Rectal smooth muscle tissue (tissue), 1 donor: Measurements from ENCODE around the gene HSPA13.
"Not testable (repeated sequence)": the region's sequence is repeated elsewhere in the genome, so short reads cannot be mapped to it uniquely, and the experiment has no call there.

Experiments
- H3K27ac ChIP-seq: one replicate; pipeline ENCODE4 v1.7.0; 2013; ENCODE audit warnings: low read depth, low read length, inconsistent platforms
- H3K27me3 ChIP-seq: one replicate; pipeline ENCODE4 v1.7.0; 2013; ENCODE audit warnings: low read length; ENCODE audit not compliant: control insufficient read depth, insufficient read depth
- H3K36me3 ChIP-seq: one replicate; pipeline ENCODE4 v1.7.0; 2013; ENCODE audit warnings: low read length; ENCODE audit not compliant: control insufficient read depth, insufficient read depth
- H3K4me1 ChIP-seq: one replicate; pipeline ENCODE4 v1.7.0; 2013; ENCODE audit warnings: low read length; ENCODE audit not compliant: control insufficient read depth, insufficient read depth
- H3K4me3 ChIP-seq: one replicate; pipeline ENCODE4 v1.7.0; 2013; ENCODE audit warnings: low read length
- H3K9ac ChIP-seq: one replicate; pipeline ENCODE4 v1.7.0; 2013; ENCODE audit warnings: low read length

The HSPA13 gene

GRCh38 chr21:14366998-14367397, 15.9 kb downstream of the HSPA13 start:
- H3K27me3 ChIP-seq: no peaks in the 10 kb centered on the region
- no peak overlapping the region for H3K27ac ChIP-seq
- H3K4me1 ChIP-seq: no peaks in the 10 kb centered on the region
- H3K4me3 ChIP-seq: no peak overlapping the region
- no peaks in the 10 kb centered on the region for H3K36me3 ChIP-seq
- H3K9ac ChIP-seq: no peak overlapping the region

GRCh38 chr21:14361958-14362357, 21.0 kb downstream of the HSPA13 start:
- Histone ChIP-seq H3K4me1 (no peaks in the 10 kb centered on the region), H3K27me3 (no peaks in the 10 kb centered on the region), H3K27ac (no peak overlapping the region), H3K4me3 (no peak overlapping the region), H3K36me3 (no peaks in the 10 kb centered on the region), H3K9ac (no peak overlapping the region)

- no peak overlapping the region for H3K9ac ChIP-seq
- no peak overlapping the region for H3K4me3 ChIP-seq
- no peak overlapping the region for H3K27ac ChIP-seq
- no peaks in the 10 kb centered on the region for H3K4me1 ChIP-seq
- H3K27me3 ChIP-seq: no peaks in the 10 kb centered on the region
- H3K36me3 ChIP-seq: no peaks in the 10 kb centered on the region
Measured at GRCh38 chr21:14358775-14359174, 24.2 kb downstream of the HSPA13 start.

GRCh38 chr21:14356746-14357145, 26.2 kb downstream of the HSPA13 start:
- H3K27me3 ChIP-seq: no peaks in the 10 kb centered on the region
- H3K27ac ChIP-seq: no peak overlapping the region
- no peaks in the 10 kb centered on the region for H3K36me3 ChIP-seq
- no peak overlapping the region for H3K4me3 ChIP-seq
- no peak overlapping the region for H3K9ac ChIP-seq
- no peaks in the 10 kb centered on the region for H3K4me1 ChIP-seq

- no peak overlapping the region for H3K9ac ChIP-seq
- H3K4me3 ChIP-seq: no peak overlapping the region
- H3K36me3 ChIP-seq: no peaks in the 10 kb centered on the region
- no peaks in the 10 kb centered on the region for H3K4me1 ChIP-seq
- H3K27me3 ChIP-seq: no peaks in the 10 kb centered on the region
- no peak overlapping the region for H3K27ac ChIP-seq
Measured at GRCh38 chr21:14354515-14354914, 28.4 kb downstream of the HSPA13 start.

- H3K9ac ChIP-seq: no peak overlapping the region
- H3K4me3 ChIP-seq: no peak overlapping the region
- no peak overlapping the region for H3K27ac ChIP-seq
- no peaks in the 10 kb centered on the region for H3K36me3 ChIP-seq
- H3K4me1 ChIP-seq: no peaks in the 10 kb centered on the region
- no peaks in the 10 kb centered on the region for H3K27me3 ChIP-seq
Measured at GRCh38 chr21:14353726-14354125, 29.2 kb downstream of the HSPA13 start.

GRCh38 chr21:14353231-14353630, 29.7 kb downstream of the HSPA13 start:
- H3K4me1 ChIP-seq: no peaks in the 10 kb centered on the region
- no peak overlapping the region for H3K4me3 ChIP-seq
- H3K27ac ChIP-seq: no peak overlapping the region
- no peak overlapping the region for H3K9ac ChIP-seq
- H3K36me3 ChIP-seq: no peaks in the 10 kb centered on the region
- no peaks in the 10 kb centered on the region for H3K27me3 ChIP-seq

GRCh38 chr21:14327346-14327745, 55.6 kb downstream of the HSPA13 start:
- H3K9ac ChIP-seq, H3K4me1 ChIP-seq, H3K27me3 ChIP-seq, H3K36me3 ChIP-seq, H3K27ac ChIP-seq, H3K4me3 ChIP-seq: not testable (repeated sequence)

GRCh38 chr21:14325595-14325994, 57.4 kb downstream of the HSPA13 start:
- H3K4me1 ChIP-seq: no peaks in the 10 kb centered on the region
- H3K27ac ChIP-seq: no peak overlapping the region

More at GRCh38 chr21:14325595-14325994, 57.4 kb downstream of the HSPA13 start:
- Histone ChIP-seq H3K9ac (no peak overlapping the region), H3K36me3 (no peaks in the 10 kb centered on the region), H3K4me3 (no peak overlapping the region), H3K27me3 (no peaks in the 10 kb centered on the region)
